HG02970 (cell line): ENCODE measurements around the gene LRRC18.

Experiments used
- ATAC-seq: cut with Tn5 transposase; IDR thresholded peaks from one replicate; pipeline ENCODE4 v1.9.1; 2021; ENCODE audit warnings: mild to moderate bottlenecking, moderate library complexity, moderate number of reproducible peaks; ENCODE audit not compliant: unreplicated experiment, low FRiP score

LRRC18 gene

GRCh38 chr10:48884179-48885045 lies 55.2 kb downstream of the LRRC18 start:
- no peak for ATAC-seq

- no peak for ATAC-seq
Measured at GRCh38 chr10:48883701-48884100, 55.9 kb downstream of the LRRC18 start.

- no peak for ATAC-seq
Measured at GRCh38 chr10:48882881-48883280, 56.8 kb downstream of the LRRC18 start.

- ATAC-seq = no peak
Measured at GRCh38 chr10:48881937-48882336, 57.7 kb downstream of the LRRC18 start.

GRCh38 chr10:48880016-48880705 lies 59.5 kb downstream of the LRRC18 start:
- ATAC-seq = no peak

GRCh38 chr10:48879451-48879850 lies 60.2 kb downstream of the LRRC18 start:
- ATAC-seq = no peak

- no peak for ATAC-seq
Measured at GRCh38 chr10:48878091-48878490, 61.5 kb downstream of the LRRC18 start.

- ATAC-seq = no peak
Measured at GRCh38 chr10:48872234-48872633, 67.4 kb downstream of the LRRC18 start.
